Astrocyte (in vitro differentiated cells and primary cell): ENCODE results near the gene TOR1A. TPM values are rescaled to one million over a fixed set of nuclear protein-coding genes. Genes with fewer than 3 reads are reported as not detected.

Source experiments
- DNase-seq: peaks from one replicate; pipeline ENCODE4 v3.0.0-alpha.2; 2010; ENCODE audit warnings: low read depth
- FAIRE-seq: peaks from 2 replicates; lab custom pipeline; 2011; peaks lifted over from hg19 to GRCh38; lab: Jason Lieb, UNC
- H2AFZ ChIP-seq: 2 replicates; pipeline ENCODE4 v1.6.0; 2012; ENCODE audit warnings: low read depth, low read length, inconsistent platforms
- H3K27ac ChIP-seq: 2 replicates; pipeline ENCODE4 v1.5.1; 2011; ENCODE audit warnings: low read depth, low read length, inconsistent platforms
- H3K27me3 ChIP-seq: 2 replicates; pipeline ENCODE4 v1.6.0; 2011; ENCODE audit warnings: low read length, inconsistent platforms; ENCODE audit not compliant: insufficient read depth
- H3K36me3 ChIP-seq: 2 replicates; pipeline ENCODE4 v1.5.1; 2011; ENCODE audit warnings: low read length, inconsistent platforms; ENCODE audit not compliant: insufficient read depth
- H3K4me1 ChIP-seq: 2 replicates; pipeline ENCODE4 v1.5.1; 2011; ENCODE audit warnings: low read length, inconsistent platforms; ENCODE audit not compliant: insufficient read depth
- H3K4me2 ChIP-seq: 2 replicates; pipeline ENCODE4 v1.6.0; 2012; ENCODE audit warnings: low read length, inconsistent platforms
- H3K4me3 ChIP-seq: 2 replicates; pipeline ENCODE4 v1.5.1; 2011; ENCODE audit warnings: low read depth, mild to moderate bottlenecking, low read length, inconsistent platforms; ENCODE audit not compliant: insufficient read depth
- H3K79me2 ChIP-seq: 2 replicates; pipeline ENCODE4 v1.6.0; 2012; ENCODE audit warnings: mild to moderate bottlenecking, low read length, inconsistent platforms; ENCODE audit not compliant: insufficient read depth
- H3K9ac ChIP-seq: 2 replicates; pipeline ENCODE4 v1.6.0; 2012; ENCODE audit warnings: mild to moderate bottlenecking, low read length, inconsistent platforms
- H3K9me3 ChIP-seq: 2 replicates; pipeline ENCODE4 v1.5.1; 2012; ENCODE audit warnings: low read depth, mild to moderate bottlenecking, low read length, inconsistent platforms; ENCODE audit not compliant: insufficient read depth
- H4K20me1 ChIP-seq: 2 replicates; pipeline ENCODE4 v1.6.0; 2012; ENCODE audit warnings: low read length, inconsistent platforms; ENCODE audit not compliant: insufficient read depth
- H3K27ac Mint-ChIP-seq: one replicate; pipeline ENCODE4 v1.8.0; 2021; ENCODE audit warnings: mild to moderate bottlenecking, mixed read lengths; ENCODE audit not compliant: unreplicated experiment
- H3K27me3 Mint-ChIP-seq: one replicate; pipeline ENCODE4 v1.8.0; 2021; ENCODE audit warnings: low read depth, mixed read lengths; ENCODE audit not compliant: unreplicated experiment
- H3K36me3 Mint-ChIP-seq: one replicate; pipeline ENCODE4 v1.8.0; 2021; ENCODE audit warnings: low read depth, mixed read lengths; ENCODE audit not compliant: unreplicated experiment
- H3K4me1 Mint-ChIP-seq: one replicate; pipeline ENCODE4 v1.8.0; 2021; ENCODE audit warnings: low read depth, mixed read lengths; ENCODE audit not compliant: unreplicated experiment
- H3K4me3 Mint-ChIP-seq: one replicate; pipeline ENCODE4 v1.8.0; 2021; ENCODE audit warnings: mild to moderate bottlenecking, moderate library complexity, mixed read lengths; ENCODE audit not compliant: unreplicated experiment
- H3K9me3 Mint-ChIP-seq: one replicate; pipeline ENCODE4 v1.8.0; 2021; ENCODE audit warnings: mild to moderate bottlenecking, mixed read lengths; ENCODE audit not compliant: unreplicated experiment
- CTCF ChIP-seq: IDR thresholded peaks from 2 replicates; pipeline ENCODE4 v1.5.1; 2011; ENCODE audit warnings: low read depth, mild to moderate bottlenecking, inconsistent platforms, low read length, moderate library complexity; ENCODE audit not compliant: insufficient read depth
- EZH2 ChIP-seq: IDR thresholded peaks from 2 replicates; pipeline ENCODE4 v1.6.1; 2012; ENCODE audit warnings: mild to moderate bottlenecking, low read length, inconsistent platforms; ENCODE audit not compliant: insufficient read depth
- total RNA-seq: library from RNA; stranded (reverse); gene quantifications from 2 replicates; pipeline ENCODE4 v1.2.1, GENCODE V29; 2021

Gene TOR1A
- total RNA-seq, 1 donor from 2014 or later: 65.3 TPM

DNA sequence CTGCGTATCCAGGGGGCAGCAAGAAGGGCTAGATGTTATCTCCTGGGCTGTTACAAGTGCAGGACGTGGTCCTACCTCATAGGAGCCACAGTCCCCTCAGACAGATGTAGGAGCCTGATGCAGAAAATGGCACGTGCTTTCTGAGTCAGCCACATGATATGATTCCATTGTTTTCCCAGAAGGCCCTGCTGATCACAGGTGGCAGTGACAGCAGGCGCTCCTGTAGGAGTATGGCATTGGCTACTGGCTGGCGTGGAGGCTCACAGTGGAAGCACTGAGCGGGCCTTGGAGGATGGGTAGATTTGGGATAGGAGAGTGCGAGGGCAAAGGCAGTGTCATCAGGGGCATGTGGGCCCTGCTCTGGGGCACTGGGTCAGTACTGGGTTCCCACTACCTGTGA lies 33.3 kb upstream of the TOR1A start:
- Mint-ChIP-seq H3K27me3 (no peaks in the 10 kb centered on the region), H3K9me3 (no peaks in the 10 kb centered on the region), H3K27ac (no peak overlapping the region), H3K4me1 (peaks cover 1% of the 10 kb centered on the region), H3K36me3 (peaks cover 31% of the 10 kb centered on the region), H3K4me3 (no peak overlapping the region)
- no peak overlapping the region for H2AFZ ChIP-seq
- no peak for DNase-seq
- H3K36me3 ChIP-seq: peaks cover 21% of the 10 kb centered on the region
- H3K4me3 ChIP-seq: no peak overlapping the region
- no peak overlapping the region for H3K9ac ChIP-seq
- no peak for TF ChIP-seq EZH2
- no peak for TF ChIP-seq CTCF
- no peaks in the 10 kb centered on the region for H3K27me3 ChIP-seq
- no peak overlapping the region for H3K4me2 ChIP-seq
- H3K27ac ChIP-seq: no peak overlapping the region
- no peak for FAIRE-seq
- H4K20me1 ChIP-seq: peaks cover 9% of the 10 kb centered on the region
- no peaks in the 10 kb centered on the region for H3K4me1 ChIP-seq
- H3K79me2 ChIP-seq: no peaks in the 10 kb centered on the region
- H3K9me3 ChIP-seq: no peaks in the 10 kb centered on the region

DNA sequence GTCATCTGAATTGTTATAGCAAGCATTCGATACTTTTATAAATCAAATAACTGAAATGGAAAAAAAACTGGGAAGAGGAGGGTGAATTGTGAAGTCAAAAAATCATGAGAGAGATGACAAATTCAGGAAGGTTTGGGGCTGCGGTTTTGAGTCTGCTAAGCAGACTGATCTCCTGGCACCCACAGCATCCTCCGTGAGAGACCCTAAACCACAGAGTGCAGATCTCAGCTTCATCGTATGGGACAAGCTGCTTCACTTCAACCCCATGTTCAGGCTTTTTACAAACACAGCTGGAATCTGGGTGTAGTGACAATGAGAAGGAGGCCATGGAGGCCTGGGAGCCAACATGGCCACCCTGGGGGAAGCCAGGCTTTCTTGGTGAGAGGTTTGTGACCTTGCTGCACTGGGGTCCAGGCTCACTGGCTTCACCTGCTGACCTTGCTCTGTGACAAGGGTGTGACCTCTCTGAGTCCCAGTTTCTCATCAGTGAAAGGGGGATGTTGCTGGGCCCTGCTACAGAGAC lies 30.7 kb upstream of the TOR1A start:
- TF ChIP-seq CTCF: no peak
- TF ChIP-seq EZH2: no peak

GRCh38 chr9:129853614-129854013 lies 29.7 kb upstream of the TOR1A start:
- H3K27ac ChIP-seq: no peak overlapping the region
- H3K9me3 Mint-ChIP-seq: no peaks in the 10 kb centered on the region
- peaks cover 27% of the 10 kb centered on the region for H4K20me1 ChIP-seq
- H3K27ac Mint-ChIP-seq: no peak overlapping the region
- DNase-seq: no peak
- no peak overlapping the region for H2AFZ ChIP-seq
- H3K9ac ChIP-seq: no peak overlapping the region
- H3K4me2 ChIP-seq: no peak overlapping the region
- no peak for TF ChIP-seq EZH2
- no peak for TF ChIP-seq CTCF
- H3K36me3 ChIP-seq: peaks cover 19% of the 10 kb centered on the region
- no peak overlapping the region for H3K4me3 Mint-ChIP-seq
- FAIRE-seq: no peak
- no peaks in the 10 kb centered on the region for H3K9me3 ChIP-seq
- peaks cover 36% of the 10 kb centered on the region for H3K36me3 Mint-ChIP-seq
- H3K4me3 ChIP-seq: no peak overlapping the region
- H3K4me1 ChIP-seq: peaks cover 7% of the 10 kb centered on the region
- H3K79me2 ChIP-seq: no peaks in the 10 kb centered on the region
- H3K27me3 Mint-ChIP-seq: no peaks in the 10 kb centered on the region
- H3K4me1 Mint-ChIP-seq: no peaks in the 10 kb centered on the region
- H3K27me3 ChIP-seq: no peaks in the 10 kb centered on the region

More for the DNA sequence above, 30.7 kb upstream of the TOR1A start:
- Mint-ChIP-seq H3K4me1 (no peaks in the 10 kb centered on the region), H3K4me3 (no peak overlapping the region), H3K27me3 (no peaks in the 10 kb centered on the region), H3K9me3 (no peaks in the 10 kb centered on the region), H3K36me3 (peaks cover 38% of the 10 kb centered on the region), H3K27ac (no peak overlapping the region)
- Histone ChIP-seq H3K4me3 (no peak overlapping the region), H3K36me3 (peaks cover 21% of the 10 kb centered on the region), H3K27me3 (no peaks in the 10 kb centered on the region), H3K27ac (no peak overlapping the region), H4K20me1 (peaks cover 17% of the 10 kb centered on the region), H3K4me2 (no peak overlapping the region), H3K79me2 (no peaks in the 10 kb centered on the region), H3K4me1 (peaks cover 6% of the 10 kb centered on the region), H3K9me3 (no peaks in the 10 kb centered on the region), H3K9ac (no peak overlapping the region), H2AFZ (no peak overlapping the region)
- FAIRE-seq (no peak), DNase-seq (no peak)
